Neuronal stem cell (in vitro differentiated cells): ENCODE data around the gene CTNND2.
A peak's percentile ranks its signal among the peaks of the same experiment; 100 is the strongest.

ENCODE experiments used
- DNase-seq: peaks from one replicate; pipeline ENCODE4 v3.0.0-alpha.2; 2013; ENCODE audit warnings: low spot score
- H2AFZ ChIP-seq: one replicate; pipeline ENCODE4 v1.6.1; 2013; ENCODE audit warnings: mild to moderate bottlenecking, low read length, inconsistent platforms
- H2AK5ac ChIP-seq: 2 replicates; pipeline ENCODE4 v1.6.1; 2013; ENCODE audit warnings: low read depth, mild to moderate bottlenecking, inconsistent platforms, low read length, moderate library complexity, mixed read lengths
- H2BK120ac ChIP-seq: 2 replicates; pipeline ENCODE4 v1.6.1; 2013; ENCODE audit warnings: low read depth, mild to moderate bottlenecking, inconsistent platforms, low read length, moderate library complexity, mixed read lengths
- H2BK12ac ChIP-seq: one replicate; pipeline ENCODE4 v1.6.1; 2013; ENCODE audit warnings: low read length, inconsistent platforms
- H2BK15ac ChIP-seq: 2 replicates; pipeline ENCODE4 v1.6.1; 2013; ENCODE audit warnings: mild to moderate bottlenecking, low read length, inconsistent platforms, mixed read lengths
- H2BK5ac ChIP-seq: one replicate; pipeline ENCODE4 v1.6.1; 2013; ENCODE audit warnings: inconsistent platforms, mild to moderate bottlenecking, low read length, moderate library complexity
- H3K14ac ChIP-seq: one replicate; pipeline ENCODE4 v1.6.1; 2013; ENCODE audit warnings: low read length, inconsistent platforms
- H3K18ac ChIP-seq: 2 replicates; pipeline ENCODE4 v1.6.1; 2013; ENCODE audit warnings: low read length, inconsistent platforms
- H3K23ac ChIP-seq: 2 replicates; pipeline ENCODE4 v1.6.1; 2013; ENCODE audit warnings: low read depth, mild to moderate bottlenecking, mixed read lengths, low read length, inconsistent platforms; ENCODE audit not compliant: poor library complexity
- H3K27ac ChIP-seq: replicated peaks from 3 replicates; pipeline ENCODE4 v1.5.1; 2013; ENCODE audit warnings: low read length, inconsistent platforms
- H3K27me3 ChIP-seq, 3 experiments: 2 replicates each; pipeline ENCODE4 v1.6.1; 2013; ENCODE audit warnings: low read length in 3 of 3, mild to moderate bottlenecking in 2 of 3, inconsistent platforms in 1 of 3, low read depth in 1 of 3, mixed read lengths in 1 of 3, moderate library complexity in 1 of 3; ENCODE audit not compliant: control insufficient read depth in 3 of 3, insufficient read depth in 3 of 3
- H3K36me3 ChIP-seq, 2 donors: replicated peaks in 1 of 2; 2 replicates each; pipeline ENCODE4 v1.6.1; 2013; ENCODE audit warnings: low read length in 2 of 2; ENCODE audit not compliant: control insufficient read depth in 2 of 2, insufficient read depth in 2 of 2
- H3K4ac ChIP-seq: 2 replicates; pipeline ENCODE4 v1.6.1; 2013; ENCODE audit warnings: inconsistent platforms, mild to moderate bottlenecking, low read length, moderate library complexity
- H3K4me1 ChIP-seq, 2 donors: 1 replicate in 1 of 2; 2 replicates in 1 of 2; pipeline ENCODE4 v1.6.1; 2013; ENCODE audit warnings: low read length in 2 of 2, low read depth in 1 of 2; ENCODE audit not compliant: control insufficient read depth in 2 of 2, insufficient read depth in 1 of 2
- H3K4me2 ChIP-seq: one replicate; pipeline ENCODE4 v1.6.1; 2013; ENCODE audit warnings: mild to moderate bottlenecking, low read length, inconsistent platforms; ENCODE audit not compliant: insufficient read depth, poor library complexity, severe bottlenecking
- H3K4me3 ChIP-seq, 2 donors: 2 replicates each; pipeline ENCODE4 v1.5.1; 2013; ENCODE audit warnings: low read length in 2 of 2, mild to moderate bottlenecking in 2 of 2, inconsistent platforms in 1 of 2, moderate library complexity in 1 of 2
- H3K79me1 ChIP-seq: one replicate; pipeline ENCODE4 v1.6.1; 2013; ENCODE audit warnings: low read depth, mild to moderate bottlenecking, inconsistent platforms, low read length, moderate library complexity
- H3K9ac ChIP-seq: one replicate; pipeline ENCODE4 v1.6.1; 2013; ENCODE audit warnings: mild to moderate bottlenecking, low read depth, low read length, inconsistent platforms; ENCODE audit not compliant: poor library complexity
- H3K9me3 ChIP-seq, 2 donors: replicated peaks in 1 of 2; 2 replicates each; pipeline versions ENCODE3 to v1.6.1; 2013; ENCODE audit warnings: low read length in 2 of 2, mild to moderate bottlenecking in 2 of 2, inconsistent platforms in 1 of 2, low read depth in 1 of 2, mixed read lengths in 1 of 2, moderate library complexity in 1 of 2; ENCODE audit not compliant: control insufficient read depth in 2 of 2, insufficient read depth in 1 of 2
- H4K8ac ChIP-seq: one replicate; pipeline ENCODE4 v1.6.1; 2013; ENCODE audit warnings: low read depth, mild to moderate bottlenecking, inconsistent platforms, low read length, moderate library complexity
- H4K91ac ChIP-seq: one replicate; pipeline ENCODE4 v1.6.1; 2013; ENCODE audit warnings: low read length, low read depth, mild to moderate bottlenecking, inconsistent platforms; ENCODE audit not compliant: poor library complexity
- WGBS, 2 donors: extraction: QIAGEN DNeasy Blood & Tissue Kit; methylation state at CpG; one replicate each; pipeline ENCODE4 v1.1.7; 2013; ENCODE audit warnings: missing lambda C conversion rate in 2 of 2, mixed read lengths in 1 of 2; ENCODE audit not compliant: insufficient read length in 2 of 2, insufficient replicate concordance in 1 of 2; ENCODE audit errors: extremely low coverage in 2 of 2; 5-methylcytosine and 5-hydroxymethylcytosine counted together

Gene CTNND2

DNA sequence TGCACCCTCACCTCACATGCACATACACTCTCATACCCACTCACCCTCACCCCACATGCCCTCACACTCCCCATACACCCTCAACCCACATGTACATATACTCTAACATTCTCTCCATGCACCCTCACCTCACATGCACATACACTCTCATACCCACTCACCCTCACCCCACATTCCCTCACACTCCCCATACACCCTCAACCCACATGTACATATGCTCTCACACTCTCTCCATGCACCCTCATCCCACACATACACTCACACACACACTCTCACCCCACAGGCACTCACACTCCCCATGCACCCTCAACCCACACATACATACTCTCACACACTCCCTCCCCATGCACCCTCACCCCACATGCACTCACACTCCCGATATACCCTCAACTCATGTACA is 593.0 kb downstream of the CTNND2 start:
- Histone ChIP-seq H2BK5ac (no peak overlapping the region), H3K36me3 (peaks cover 0 to 7% of the 10 kb centered on the region in 2 donors), H3K27ac (no peak overlapping the region), H2BK12ac (no peak overlapping the region), H3K14ac (peak overlapping the region; percentile 65), H2AFZ (no peak overlapping the region), H3K9ac (peak overlapping the region; percentile 57), H3K4me3 (peak overlapping the region in 1 of 2 donors; percentile 62), H4K8ac (peak overlapping the region; percentile 20), H3K4me1 (no peaks in the 10 kb centered on the region), H3K4ac (no peak overlapping the region), H2BK15ac (no peak overlapping the region), H3K18ac (no peak overlapping the region), H2AK5ac (no peak overlapping the region), H4K91ac (peak overlapping the region; percentile 67), H3K4me2 (no peak overlapping the region), H3K23ac (no peak overlapping the region), H2BK120ac (no peak overlapping the region), H3K9me3 (peaks cover 0 to 6% of the 10 kb centered on the region in 2 donors), H3K79me1 (no peaks in the 10 kb centered on the region), H3K27me3 (no peaks in the 10 kb centered on the region)
- DNase-seq: no peak
- WGBS, 2 donors: 100% methylated on average over 1 of the region's 1 CpG; no CpG with 5 or more reads in 1 of the 2 donors

DNA sequence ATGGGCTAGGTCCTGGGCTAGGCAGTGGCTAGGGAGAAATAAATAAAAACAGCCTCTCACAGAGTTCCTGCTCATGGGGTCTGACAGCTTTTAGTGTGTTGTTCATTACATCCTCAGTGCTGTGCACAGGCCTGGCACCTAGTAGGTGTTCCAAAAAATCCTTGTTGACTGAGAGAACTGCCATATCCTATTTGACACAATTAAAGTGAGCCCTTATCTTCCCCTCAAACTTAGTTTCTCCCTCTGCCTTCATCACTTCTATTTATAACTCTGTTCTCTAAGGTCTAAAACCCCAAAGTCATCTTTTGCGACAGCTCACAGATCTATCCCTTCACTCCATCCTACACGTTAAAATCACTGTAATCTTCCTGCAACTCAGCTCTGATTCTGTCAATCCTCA is 594.1 kb downstream of the CTNND2 start:
- H3K23ac ChIP-seq: no peak overlapping the region
- H3K9me3 ChIP-seq: peaks cover 0 to 6% of the 10 kb centered on the region in 2 donors
- H2AK5ac ChIP-seq: no peak overlapping the region
- no peak overlapping the region for H2BK120ac ChIP-seq
- H3K36me3 ChIP-seq: peaks cover 0 to 7% of the 10 kb centered on the region in 2 donors
- H4K8ac ChIP-seq: no peak overlapping the region
- no peak overlapping the region for H3K9ac ChIP-seq
- H3K4me1 ChIP-seq: no peaks in the 10 kb centered on the region
- no peaks in the 10 kb centered on the region for H3K27me3 ChIP-seq
- no peak overlapping the region for H2BK12ac ChIP-seq
- H2BK5ac ChIP-seq: no peak overlapping the region
- no peak overlapping the region for H3K4me2 ChIP-seq
- no peak overlapping the region for H3K14ac ChIP-seq
- H3K79me1 ChIP-seq: no peaks in the 10 kb centered on the region
- no peak overlapping the region for H2BK15ac ChIP-seq
- H2AFZ ChIP-seq: no peak overlapping the region
- H3K27ac ChIP-seq: no peak overlapping the region
- H4K91ac ChIP-seq: no peak overlapping the region
- no CpG with 5 or more reads among the region's 2 CpGs for WGBS, 2 donors
- H3K4ac ChIP-seq: no peak overlapping the region
- no peak overlapping the region for H3K4me3 ChIP-seq
- DNase-seq: no peak
- no peak overlapping the region for H3K18ac ChIP-seq

DNA sequence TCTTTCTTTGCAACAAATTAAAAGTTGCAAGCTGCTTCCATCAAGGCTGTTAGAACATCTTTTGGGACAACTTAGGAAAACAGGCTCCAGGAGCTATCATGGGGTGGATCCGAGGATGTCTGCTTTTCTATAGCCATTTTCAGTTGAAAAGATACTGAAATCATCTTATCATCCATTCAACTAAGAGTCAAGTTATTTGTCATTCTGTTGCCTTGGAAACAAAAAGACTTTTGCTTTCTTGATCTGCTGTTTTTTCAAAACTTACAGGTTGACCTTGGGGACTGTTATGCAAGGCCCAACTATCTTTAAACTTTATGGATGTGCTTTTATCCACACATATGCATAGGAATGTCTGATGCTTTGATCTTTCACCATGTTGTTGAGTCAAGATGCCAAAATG is 597.9 kb downstream of the CTNND2 start:
- Histone ChIP-seq H4K91ac (no peak overlapping the region), H2BK15ac (no peak overlapping the region), H3K27me3 (no peaks in the 10 kb centered on the region), H2AFZ (no peak overlapping the region), H3K79me1 (no peaks in the 10 kb centered on the region), H3K27ac (no peak overlapping the region), H3K4me3 (no peak overlapping the region), H3K4me2 (no peak overlapping the region), H3K14ac (no peak overlapping the region), H3K36me3 (no peaks in the 10 kb centered on the region), H4K8ac (no peak overlapping the region), H2BK120ac (no peak overlapping the region), H3K4me1 (no peaks in the 10 kb centered on the region), H3K4ac (no peak overlapping the region), H3K9ac (no peak overlapping the region), H2BK12ac (no peak overlapping the region), H3K9me3 (peaks cover 2 to 6% of the 10 kb centered on the region in 2 donors), H3K18ac (no peak overlapping the region), H3K23ac (no peak overlapping the region), H2BK5ac (no peak overlapping the region), H2AK5ac (no peak overlapping the region)
- no peak for DNase-seq
- no CpG with 5 or more reads among the region's 1 CpG for WGBS, 2 donors

DNA sequence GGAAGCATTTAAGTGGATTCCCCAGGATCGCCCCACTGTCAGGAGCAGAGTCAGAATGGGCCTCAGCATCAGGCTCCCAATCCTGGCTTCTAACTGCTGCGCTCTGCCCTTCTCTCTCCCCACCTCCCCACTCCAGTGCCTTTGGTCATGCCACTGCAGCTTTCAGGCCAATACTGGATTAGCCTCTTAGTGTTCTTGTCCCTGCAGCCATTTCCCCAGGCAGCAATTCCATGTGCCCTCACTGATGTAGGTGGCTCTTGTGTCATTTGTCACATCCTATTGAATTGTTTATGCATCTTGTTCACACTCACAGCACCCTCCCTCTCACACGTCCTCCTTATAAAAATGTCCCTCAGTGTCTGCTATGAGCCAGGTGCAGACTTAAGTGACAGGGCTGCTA is 599.0 kb downstream of the CTNND2 start:
- Histone ChIP-seq H3K9ac (no peak overlapping the region), H3K4me1 (no peaks in the 10 kb centered on the region), H2BK15ac (no peak overlapping the region), H2BK12ac (no peak overlapping the region), H3K4me3 (no peak overlapping the region), H2AK5ac (no peak overlapping the region), H4K91ac (no peak overlapping the region), H2BK120ac (no peak overlapping the region), H3K23ac (no peak overlapping the region), H4K8ac (no peak overlapping the region), H3K79me1 (no peaks in the 10 kb centered on the region), H2BK5ac (no peak overlapping the region), H3K27me3 (no peaks in the 10 kb centered on the region), H3K27ac (no peak overlapping the region), H3K36me3 (no peaks in the 10 kb centered on the region), H3K4ac (no peak overlapping the region), H2AFZ (no peak overlapping the region), H3K18ac (no peak overlapping the region), H3K14ac (no peak overlapping the region), H3K9me3 (peaks cover 2 to 6% of the 10 kb centered on the region in 2 donors), H3K4me2 (no peak overlapping the region)
- no CpG with 5 or more reads among the region's 3 CpGs for WGBS, 2 donors
- no peak for DNase-seq
